Measurements from ENCODE around the gene ACTN3. TPM values are rescaled to one million over a fixed set of nuclear protein-coding genes. Genes with fewer than 3 reads are reported as not detected.

ACTN3 gene
- total RNA-seq, 1 donor from 2014 or later, result 0.07 TPM

GRCh38 chr11:66609721-66610617 is 63.3 kb downstream of the ACTN3 start:
- H3K27ac Mint-ChIP-seq (ENCODE audit: unreplicated experiment), result no peak overlapping the region
- H3K27me3 Mint-ChIP-seq (ENCODE audit: low read depth), result no peaks in the 10 kb centered on the region
- H3K36me3 Mint-ChIP-seq (ENCODE audit: low read depth), result peaks cover 9% of the 10 kb centered on the region
- H3K9me3 Mint-ChIP-seq (ENCODE audit: low read depth), result peaks cover 2% of the 10 kb centered on the region
- TF ChIP-seq CTCF (IDR thresholded peaks at IDR 0.05), result no peak
- peaks cover 15% of the 10 kb centered on the region for H3K4me1 Mint-ChIP-seq (ENCODE audit: low read depth)
- no peak overlapping the region for H3K4me3 Mint-ChIP-seq (ENCODE audit: unreplicated experiment)
- no peak for DNase-seq (ENCODE audit: low spot score)

GRCh38 chr11:66612458-66612857 is 65.8 kb downstream of the ACTN3 start:
- Mint-ChIP-seq H3K27ac (ENCODE audit: unreplicated experiment) (no peak overlapping the region), H3K9me3 (ENCODE audit: low read depth) (peaks cover 2% of the 10 kb centered on the region), H3K4me1 (ENCODE audit: low read depth) (peaks cover 12% of the 10 kb centered on the region), H3K27me3 (ENCODE audit: low read depth) (no peaks in the 10 kb centered on the region), H3K4me3 (ENCODE audit: unreplicated experiment) (no peak overlapping the region), H3K36me3 (ENCODE audit: low read depth) (peaks cover 3% of the 10 kb centered on the region)
- TF ChIP-seq CTCF (IDR thresholded peaks at IDR 0.05), result no peak
- no peak for DNase-seq (ENCODE audit: low spot score)

Other genes with a start within 250 kb of the ACTN3 start
- gene CD248, start 229.9 kb upstream of the ACTN3 start, total RNA-seq, result 44.5 to 113 TPM (median 109 TPM) in 3 replicates
- gene RIN1, start 210.5 kb upstream of the ACTN3 start, total RNA-seq, result 7.1 to 7.7 TPM (median 7.2 TPM) in 3 replicates
- 22.4 to 23.6 TPM (median 23.3 TPM) in 3 replicates for gene BRMS1, start 201.8 kb upstream of the ACTN3 start, total RNA-seq
- gene B4GAT1, start 199.3 kb upstream of the ACTN3 start, total RNA-seq, result 18.2 to 30.4 TPM (median 21.1 TPM) in 3 replicates
- 2.6 to 8.9 TPM (median 7.9 TPM) in 3 replicates for gene SLC29A2, start 175.1 kb upstream of the ACTN3 start, total RNA-seq
- 0.60 to 1.7 TPM (median 1.2 TPM) in 3 replicates for gene NPAS4, start 125.9 kb upstream of the ACTN3 start, total RNA-seq
- gene MRPL11, start 108.1 kb upstream of the ACTN3 start, total RNA-seq, result 30.9 to 45.6 TPM (median 35.9 TPM) in 3 replicates
- 9.1 to 10.5 TPM (median 10.0 TPM) in 3 replicates for gene PELI3, start 80.0 kb upstream of the ACTN3 start, total RNA-seq
- gene DPP3, start 66.5 kb upstream of the ACTN3 start, total RNA-seq, result 43.2 to 54.7 TPM (median 44.4 TPM) in 3 replicates
- gene BBS1, start 36.3 kb upstream of the ACTN3 start, total RNA-seq, result 18.1 to 40.6 TPM (median 20.6 TPM) in 3 replicates
- 13.5 to 16.2 TPM (median 13.8 TPM) in 3 replicates for gene ZDHHC24, start 855 bp upstream of the ACTN3 start, total RNA-seq
- gene CTSF, start 21.7 kb downstream of the ACTN3 start, total RNA-seq, result not detected in 3 replicates
- gene CCDC87, start 46.2 kb downstream of the ACTN3 start, total RNA-seq, result 0.23 to 0.32 TPM (median 0.27 TPM) in 3 replicates
- 31.0 to 34.2 TPM (median 32.3 TPM) in 3 replicates for gene CCS, start 46.3 kb downstream of the ACTN3 start, total RNA-seq
- 43.9 to 65.2 TPM (median 45.6 TPM) in 3 replicates for gene RBM14, start 69.7 kb downstream of the ACTN3 start, total RNA-seq
- 109 to 118 TPM (median 117 TPM) in 3 replicates for gene RBM4, start 91.8 kb downstream of the ACTN3 start, total RNA-seq
- 19.6 to 26.3 TPM (median 22.5 TPM) in 3 replicates for gene RBM4B, start 131.0 kb downstream of the ACTN3 start, total RNA-seq
- 13.2 to 18.6 TPM (median 15.7 TPM) in 3 replicates for gene SPTBN2, start 182.3 kb downstream of the ACTN3 start, total RNA-seq